Measurements from ENCODE around the gene RPS27.

The RPS27 gene

DNA sequence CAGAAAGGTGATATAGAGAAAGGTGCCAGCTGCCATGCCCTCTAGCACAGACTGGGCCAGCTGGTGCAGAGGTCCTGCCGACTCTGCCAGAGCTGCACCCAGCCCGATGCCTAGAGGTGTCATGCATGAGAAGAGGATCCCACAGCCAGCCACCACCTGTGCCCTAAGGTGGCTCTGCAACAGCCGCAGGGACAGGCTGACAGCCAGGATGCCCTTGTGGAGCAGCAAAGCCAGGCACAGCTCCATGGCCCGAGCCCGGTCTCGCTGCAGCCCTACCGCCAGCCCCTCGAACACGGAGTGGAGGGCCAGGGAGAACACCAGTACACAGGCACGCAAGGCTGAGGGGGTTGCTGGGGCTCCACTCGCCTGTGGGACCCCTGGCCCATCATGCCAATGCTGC, 30.4 kb upstream of the RPS27 start:
- no peak overlapping the region for H3K4me3 ChIP-seq (ENCODE audit: low read length)
- TF ChIP-seq, protein P1, sequence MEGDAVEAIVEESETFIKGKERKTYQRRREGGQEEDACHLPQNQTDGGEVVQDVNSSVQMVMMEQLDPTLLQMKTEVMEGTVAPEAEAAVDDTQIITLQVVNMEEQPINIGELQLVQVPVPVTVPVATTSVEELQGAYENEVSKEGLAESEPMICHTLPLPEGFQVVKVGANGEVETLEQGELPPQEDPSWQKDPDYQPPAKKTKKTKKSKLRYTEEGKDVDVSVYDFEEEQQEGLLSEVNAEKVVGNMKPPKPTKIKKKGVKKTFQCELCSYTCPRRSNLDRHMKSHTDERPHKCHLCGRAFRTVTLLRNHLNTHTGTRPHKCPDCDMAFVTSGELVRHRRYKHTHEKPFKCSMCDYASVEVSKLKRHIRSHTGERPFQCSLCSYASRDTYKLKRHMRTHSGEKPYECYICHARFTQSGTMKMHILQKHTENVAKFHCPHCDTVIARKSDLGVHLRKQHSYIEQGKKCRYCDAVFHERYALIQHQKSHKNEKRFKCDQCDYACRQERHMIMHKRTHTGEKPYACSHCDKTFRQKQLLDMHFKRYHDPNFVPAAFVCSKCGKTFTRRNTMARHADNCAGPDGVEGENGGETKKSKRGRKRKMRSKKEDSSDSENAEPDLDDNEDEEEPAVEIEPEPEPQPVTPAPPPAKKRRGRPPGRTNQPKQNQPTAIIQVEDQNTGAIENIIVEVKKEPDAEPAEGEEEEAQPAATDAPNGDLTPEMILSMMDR (IDR thresholded peaks at IDR 0.05; ENCODE audit: insufficient read depth, low read depth, low read length, missing control alignments): no peak
- no peak for DNase-seq (ENCODE audit: low read depth)

DNA sequence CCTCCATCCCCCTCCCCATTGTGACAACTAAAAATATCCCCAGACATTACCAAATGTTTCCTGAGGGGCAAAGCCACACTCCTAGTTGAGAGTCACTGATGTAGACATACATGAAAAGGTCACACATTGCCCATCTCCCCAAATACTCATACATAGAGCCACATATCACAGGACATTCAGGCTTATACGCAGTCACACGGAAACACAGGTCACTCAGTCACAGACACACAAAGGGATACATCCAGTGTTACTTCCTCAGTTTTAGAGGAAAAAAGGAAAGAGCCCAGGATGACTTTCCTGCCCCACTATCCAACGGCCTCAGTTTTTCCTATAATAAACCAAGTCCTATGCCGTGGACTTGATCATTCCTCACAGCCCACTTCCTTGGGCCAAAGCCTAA, 29.1 kb upstream of the RPS27 start:
- TF ChIP-seq, protein P1 (IDR thresholded peaks at IDR 0.05; ENCODE audit: insufficient read depth, low read depth, low read length, missing control alignments): no peak
- DNase-seq (ENCODE audit: low read depth): no peak
- H3K4me3 ChIP-seq (ENCODE audit: low read length): peak overlapping the region; percentile 51

DNA sequence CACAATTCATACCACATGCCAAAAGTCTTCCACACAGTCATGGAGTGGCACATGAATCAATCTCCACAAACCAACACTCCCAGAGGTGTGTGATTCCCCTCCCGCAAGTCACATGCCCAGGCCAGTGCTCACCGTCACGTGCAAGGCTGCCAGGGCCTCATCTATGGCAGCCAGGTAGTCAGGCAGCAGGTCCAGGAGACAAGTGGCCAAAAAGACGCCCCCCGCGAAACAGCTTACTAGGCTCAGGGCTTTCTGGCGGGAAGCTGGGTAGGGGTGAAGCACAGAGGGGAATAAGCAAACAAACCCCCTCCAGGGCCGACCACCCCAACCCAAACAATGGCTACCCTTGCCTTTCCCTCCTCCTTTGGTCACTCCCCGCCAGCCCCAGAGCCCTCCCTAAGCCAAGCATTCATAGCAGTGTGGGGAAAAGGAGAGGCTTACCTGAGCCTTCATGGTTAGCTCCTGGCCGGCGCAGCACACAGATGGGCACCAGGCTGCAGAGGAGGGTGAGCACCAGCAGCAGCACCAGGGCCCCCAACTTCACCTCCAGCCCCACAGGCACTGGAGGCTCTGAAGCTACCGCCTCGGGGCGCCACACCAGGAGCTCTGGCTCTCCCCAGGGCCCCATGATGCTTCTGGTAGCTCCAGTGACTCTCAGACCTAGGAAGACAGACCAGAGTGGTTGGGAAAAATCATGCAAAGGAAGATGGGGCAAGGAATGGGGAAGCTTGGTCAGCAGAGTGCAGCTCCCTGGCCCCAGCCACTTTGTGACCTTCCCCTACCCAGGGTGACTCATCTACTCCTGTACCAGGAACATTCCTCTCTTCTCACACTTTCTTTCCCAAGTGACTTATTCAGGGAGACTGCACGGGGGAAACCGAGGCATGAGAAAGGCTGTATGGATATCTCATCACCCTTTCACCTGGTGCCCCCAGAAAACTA, 28.2 kb upstream of the RPS27 start:
- peak; percentile 82 for DNase-seq (ENCODE audit: low read depth)
- TF ChIP-seq, protein P1 (IDR thresholded peaks at IDR 0.05; ENCODE audit: insufficient read depth, low read depth, low read length, missing control alignments): no peak
- peak overlapping the region; percentile 51 for H3K4me3 ChIP-seq (ENCODE audit: low read length)

DNA sequence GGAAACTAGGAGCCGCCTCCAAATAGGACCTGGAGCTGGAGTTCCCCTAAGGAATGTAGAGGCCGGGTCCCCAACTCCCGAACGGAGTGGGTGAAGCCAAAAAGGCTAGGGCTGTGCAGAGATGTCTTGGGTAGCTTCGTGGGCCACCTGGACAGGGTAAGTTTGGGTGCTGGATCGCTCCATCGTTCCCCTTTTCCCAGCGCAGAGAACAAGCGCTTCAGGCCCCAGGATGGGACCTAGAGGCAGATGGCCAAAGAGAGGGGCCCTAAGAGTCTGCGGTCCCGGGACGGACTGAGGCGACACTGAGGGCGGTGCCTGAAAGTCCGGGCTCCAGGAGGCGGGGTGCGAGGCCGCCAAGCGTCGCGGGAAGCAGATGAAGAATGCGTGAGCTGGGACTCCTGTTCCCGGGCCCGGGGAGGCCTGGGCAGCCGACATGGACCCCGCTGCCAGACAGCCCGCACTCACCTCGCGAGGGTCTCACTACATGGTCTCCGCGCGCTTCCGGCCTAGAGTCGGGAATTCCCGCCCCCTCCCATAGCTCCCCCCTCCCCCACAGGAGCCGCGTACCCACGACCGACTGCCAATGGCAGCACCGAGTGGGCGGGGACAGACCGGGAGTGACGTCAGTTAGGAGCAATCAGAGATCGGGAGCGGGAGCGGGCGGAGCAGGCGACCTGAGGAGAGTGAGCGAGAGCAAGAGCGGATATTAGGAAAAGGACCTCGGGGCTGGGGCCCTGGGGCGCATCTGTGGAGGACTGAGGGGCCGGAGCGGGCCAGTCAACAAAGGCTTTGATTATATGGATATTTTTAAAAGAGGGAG, 27.3 kb upstream of the RPS27 start, which contains the start of gene SLC39A1:
TSS of gene SLC39A1 (minus strand) at position 508 of the 820 bp plus-strand sequence. CDS start 822 bp downstream, outside the sequence.
- peak within 1 kb of the TSS; percentile 51 for H3K4me3 ChIP-seq (ENCODE audit: low read length)
- TF ChIP-seq, protein P1 (IDR thresholded peaks at IDR 0.05; ENCODE audit: insufficient read depth, low read depth, low read length, missing control alignments): no peak
- peak; percentile 98 for DNase-seq (ENCODE audit: low read depth)

DNA sequence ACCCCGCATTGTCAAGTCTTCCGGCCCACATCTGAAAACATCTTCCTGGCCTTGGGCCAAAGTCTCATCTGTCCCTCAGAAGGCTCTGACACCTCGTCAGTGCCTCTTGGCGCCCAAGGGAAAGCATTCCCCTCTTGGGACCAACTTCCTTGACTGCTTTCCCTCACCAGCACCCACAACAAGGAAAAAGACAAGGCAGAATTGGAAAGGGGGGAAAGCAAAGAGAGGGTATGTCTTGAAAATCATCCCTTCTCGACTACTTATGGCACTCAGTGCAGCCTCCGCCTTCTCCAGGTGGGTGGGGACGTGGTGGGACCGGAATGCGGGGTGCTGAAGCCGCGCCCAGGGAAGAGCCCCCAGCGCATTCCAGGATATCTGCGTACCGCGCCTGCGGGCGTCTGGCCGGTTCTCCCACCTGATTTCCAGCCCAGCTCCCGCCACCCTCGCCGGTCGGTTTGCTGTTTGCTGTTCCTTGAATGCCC, 26.7 kb upstream of the RPS27 start:
- peak overlapping the region; percentile 51 for H3K4me3 ChIP-seq (ENCODE audit: low read length)
- DNase-seq (ENCODE audit: low read depth): peak; percentile 91
- TF ChIP-seq, protein P1 (IDR thresholded peaks at IDR 0.05; ENCODE audit: insufficient read depth, low read depth, low read length, missing control alignments): no peak

DNA sequence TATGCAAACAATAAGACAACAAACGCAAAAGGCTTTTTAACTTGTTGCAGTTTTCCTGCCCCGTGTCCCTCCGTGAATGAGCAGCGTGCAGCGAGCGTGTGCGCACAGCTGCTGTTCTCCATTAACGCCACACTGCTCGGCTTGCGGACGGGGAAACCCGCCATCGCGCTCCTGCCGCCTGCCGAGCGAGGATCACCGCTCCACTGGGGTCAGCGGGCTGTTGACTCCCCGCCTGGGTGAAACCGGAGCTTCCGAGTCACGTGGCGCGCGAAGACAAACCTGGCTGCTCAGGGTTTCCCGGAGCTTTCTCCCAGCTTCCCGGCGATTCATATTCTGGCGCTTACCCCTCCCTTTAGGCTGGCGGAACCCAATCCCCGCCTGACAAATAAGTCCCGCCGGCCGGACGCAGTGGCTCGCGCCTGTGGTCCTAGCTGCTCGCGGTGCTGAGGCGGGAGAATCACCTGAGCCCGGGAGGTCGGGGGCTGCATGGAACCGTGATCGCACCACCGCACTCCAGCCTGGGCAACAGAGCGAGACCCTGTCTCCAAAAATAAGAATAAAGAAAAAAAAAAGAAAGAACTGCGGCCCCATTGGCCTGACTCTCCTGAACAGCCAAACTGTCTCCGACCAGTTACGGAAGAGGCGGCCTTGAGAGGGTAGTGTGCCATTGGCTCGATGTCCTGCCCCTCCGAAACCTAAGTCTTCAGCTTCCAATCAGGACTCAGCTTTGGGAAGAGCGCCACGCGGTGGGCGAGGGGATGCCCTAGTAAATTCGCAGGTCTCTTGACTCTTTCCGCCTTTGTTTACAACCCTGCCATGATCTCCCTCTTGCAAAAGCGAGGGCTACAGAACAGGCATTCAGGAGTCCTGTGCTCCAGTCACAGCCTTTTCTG, 23.2 kb upstream of the RPS27 start, which contains the start of gene CREB3L4:
TSS of gene CREB3L4 (plus strand) at position 796 of the 893 bp plus-strand sequence. CDS start 624 bp downstream, outside the sequence.
- peak within 1 kb of the TSS; percentile 75 for H3K4me3 ChIP-seq (ENCODE audit: low read length)
- TF ChIP-seq, protein P1 (IDR thresholded peaks at IDR 0.05; ENCODE audit: insufficient read depth, low read depth, low read length, missing control alignments): peak; percentile 39
- peak; percentile 98 for DNase-seq (ENCODE audit: low read depth)

Measured in epithelial cell of esophagus (primary cell).